HG02870 (cell line): ENCODE data around the gene ITGB5.
A peak's percentile ranks its signal among the peaks of the same experiment; 100 is the strongest.

Experiments used
- ATAC-seq: cut with Tn5 transposase; IDR thresholded peaks from one replicate; pipeline ENCODE4 v1.9.1; 2021; ENCODE audit warnings: mild to moderate bottlenecking, moderate library complexity; ENCODE audit not compliant: unreplicated experiment

Gene ITGB5

GRCh38 chr3:124887177-124887931, at the start of gene ITGB5:
Gene ITGB5 (minus strand): TSS chr3:124887365. CDS start chr3:124887000, 365 bp downstream.
- peak; percentile 43 for ATAC-seq

- ATAC-seq = no peak
Measured at GRCh38 chr3:124935794-124936542, 48.8 kb upstream of the ITGB5 start.

- ATAC-seq = peak; percentile 80
Measured at GRCh38 chr3:124935264-124935663, 48.1 kb upstream of the ITGB5 start.

GRCh38 chr3:124934577-124934976, 47.4 kb upstream of the ITGB5 start, which contains the start of gene MUC13:
Gene MUC13 (minus strand): TSS chr3:124934751. CDS start chr3:124934712, 39 bp downstream.
- ATAC-seq = no peak

GRCh38 chr3:124928333-124929202, 41.4 kb upstream of the ITGB5 start:
- ATAC-seq = no peak

- peak; percentile 70 for ATAC-seq
Measured at GRCh38 chr3:124927574-124928045, 40.4 kb upstream of the ITGB5 start.

- no peak for ATAC-seq
Measured at GRCh38 chr3:124926426-124927101, 39.4 kb upstream of the ITGB5 start.

- ATAC-seq = no peak
Measured at GRCh38 chr3:124924741-124925140, 37.6 kb upstream of the ITGB5 start.

- ATAC-seq = no peak
Measured at GRCh38 chr3:124923833-124924232, 36.7 kb upstream of the ITGB5 start.

- ATAC-seq = no peak
Measured at GRCh38 chr3:124920718-124921117, 33.6 kb upstream of the ITGB5 start.

GRCh38 chr3:124919756-124920155, 32.6 kb upstream of the ITGB5 start:
- ATAC-seq = no peak

GRCh38 chr3:124918524-124918923, 31.4 kb upstream of the ITGB5 start:
- ATAC-seq = no peak

- ATAC-seq = no peak
Measured at GRCh38 chr3:124916837-124917409, 29.8 kb upstream of the ITGB5 start.

- no peak for ATAC-seq
Measured at GRCh38 chr3:124915254-124915653, 28.1 kb upstream of the ITGB5 start.

GRCh38 chr3:124907957-124908356, 20.8 kb upstream of the ITGB5 start:
- ATAC-seq = no peak

- no peak for ATAC-seq
Measured at GRCh38 chr3:124904835-124905492, 17.8 kb upstream of the ITGB5 start.

- ATAC-seq = no peak
Measured at GRCh38 chr3:124903896-124904834, 17.0 kb upstream of the ITGB5 start.

- ATAC-seq = no peak
Measured at GRCh38 chr3:124896824-124897526, 9.8 kb upstream of the ITGB5 start.
